ENCODE results near the gene ALG6. TPM values are rescaled to one million over a fixed set of nuclear protein-coding genes. Genes with fewer than 3 reads are reported as not detected.

The ALG6 gene
- total RNA-seq, 1 donor from 2014 or later = 8.4 TPM

DNA sequence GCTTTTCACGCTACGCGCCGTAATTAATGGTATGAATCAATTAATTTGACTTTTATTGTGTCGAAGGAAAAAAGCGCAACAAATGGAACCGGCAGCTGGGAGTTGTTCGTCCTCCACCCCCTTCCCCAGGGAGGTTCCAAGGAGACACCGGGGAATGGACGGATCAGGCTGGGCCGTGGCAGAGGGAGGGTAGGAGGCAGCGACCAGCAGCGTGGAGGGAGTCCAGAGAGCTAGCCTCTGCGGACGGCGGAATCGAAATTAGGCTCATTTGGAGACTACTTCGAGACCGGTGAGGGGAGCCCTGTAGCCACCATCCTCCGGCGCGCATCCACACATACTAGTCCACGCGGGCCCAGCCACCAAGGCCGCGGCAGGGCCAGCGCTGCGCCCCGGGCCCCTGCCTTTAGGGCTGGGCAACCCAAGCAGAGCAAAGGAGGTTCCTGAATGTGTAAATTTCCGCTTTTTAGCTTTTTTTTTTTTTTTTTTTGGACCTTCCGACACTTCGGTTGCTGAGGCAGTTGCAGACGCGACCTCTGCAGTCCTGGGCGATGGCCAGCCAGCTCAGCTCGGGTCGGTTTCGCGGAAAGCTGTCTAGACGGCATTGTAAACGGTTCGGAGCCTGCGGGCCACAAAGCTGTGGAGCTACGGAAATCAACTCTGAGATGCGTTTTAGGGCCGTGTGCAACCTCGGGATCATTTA is 47.3 kb upstream of the ALG6 start:
- TF ChIP-seq, protein P1, sequence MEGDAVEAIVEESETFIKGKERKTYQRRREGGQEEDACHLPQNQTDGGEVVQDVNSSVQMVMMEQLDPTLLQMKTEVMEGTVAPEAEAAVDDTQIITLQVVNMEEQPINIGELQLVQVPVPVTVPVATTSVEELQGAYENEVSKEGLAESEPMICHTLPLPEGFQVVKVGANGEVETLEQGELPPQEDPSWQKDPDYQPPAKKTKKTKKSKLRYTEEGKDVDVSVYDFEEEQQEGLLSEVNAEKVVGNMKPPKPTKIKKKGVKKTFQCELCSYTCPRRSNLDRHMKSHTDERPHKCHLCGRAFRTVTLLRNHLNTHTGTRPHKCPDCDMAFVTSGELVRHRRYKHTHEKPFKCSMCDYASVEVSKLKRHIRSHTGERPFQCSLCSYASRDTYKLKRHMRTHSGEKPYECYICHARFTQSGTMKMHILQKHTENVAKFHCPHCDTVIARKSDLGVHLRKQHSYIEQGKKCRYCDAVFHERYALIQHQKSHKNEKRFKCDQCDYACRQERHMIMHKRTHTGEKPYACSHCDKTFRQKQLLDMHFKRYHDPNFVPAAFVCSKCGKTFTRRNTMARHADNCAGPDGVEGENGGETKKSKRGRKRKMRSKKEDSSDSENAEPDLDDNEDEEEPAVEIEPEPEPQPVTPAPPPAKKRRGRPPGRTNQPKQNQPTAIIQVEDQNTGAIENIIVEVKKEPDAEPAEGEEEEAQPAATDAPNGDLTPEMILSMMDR (IDR thresholded peaks at IDR 0.05; ENCODE audit: partially characterized antibody, unreplicated experiment) = no peak
- no peak overlapping the region for H3K27ac Mint-ChIP-seq (ENCODE audit: unreplicated experiment)
- peaks cover 4% of the 10 kb centered on the region for H3K36me3 Mint-ChIP-seq (ENCODE audit: unreplicated experiment)
- peaks cover 31% of the 10 kb centered on the region for H3K27me3 Mint-ChIP-seq (ENCODE audit: unreplicated experiment)
- H3K9me3 Mint-ChIP-seq (ENCODE audit: unreplicated experiment) = peaks cover 11% of the 10 kb centered on the region
- H3K4me1 Mint-ChIP-seq (ENCODE audit: low read depth, unreplicated experiment) = peaks cover 15% of the 10 kb centered on the region
- H3K4me3 Mint-ChIP-seq (ENCODE audit: unreplicated experiment) = peak overlapping the region; percentile 55
- DNase-seq = peak; percentile 30

DNA sequence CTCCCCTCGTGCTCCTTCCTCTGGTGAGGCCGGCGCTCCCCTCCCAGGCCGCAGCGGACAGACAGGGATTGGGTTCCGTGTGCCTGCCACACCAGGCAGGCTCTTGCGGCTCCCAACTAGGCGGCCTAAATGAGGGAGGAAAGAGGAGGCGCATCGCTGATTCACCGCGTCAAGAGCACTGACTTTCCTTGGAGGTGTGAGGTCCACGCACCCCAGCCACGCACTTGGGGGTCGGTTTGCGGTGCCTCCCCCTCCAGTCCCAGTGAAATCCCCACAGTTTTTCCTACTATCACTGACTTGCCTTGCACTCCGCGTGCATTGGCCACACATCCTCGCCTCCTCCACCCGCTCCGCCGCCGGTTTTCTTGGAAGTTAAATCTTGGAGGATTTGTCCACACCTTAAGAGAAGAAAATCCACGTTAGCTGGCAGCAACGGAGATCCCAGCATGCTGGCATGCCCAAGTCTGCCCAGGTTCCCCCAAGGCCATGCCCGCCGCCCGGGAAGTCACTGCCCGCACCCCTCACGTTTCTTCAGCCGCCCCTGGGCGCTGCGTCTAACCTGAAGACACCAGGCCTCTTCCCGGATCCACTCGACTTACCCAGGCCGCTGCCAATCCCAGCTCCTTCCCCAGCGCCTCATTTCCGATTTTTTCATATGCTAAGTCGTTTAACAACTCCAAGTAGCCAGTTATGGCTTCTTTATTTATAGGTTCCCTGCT is 46.2 kb upstream of the ALG6 start:
- DNase-seq = peak; percentile 26
- H3K4me1 Mint-ChIP-seq (ENCODE audit: low read depth, unreplicated experiment) = peaks cover 15% of the 10 kb centered on the region
- no peak overlapping the region for H3K27ac Mint-ChIP-seq (ENCODE audit: unreplicated experiment)
- H3K4me3 Mint-ChIP-seq (ENCODE audit: unreplicated experiment) = peak overlapping the region; percentile 82
- TF ChIP-seq, protein P1 (IDR thresholded peaks at IDR 0.05; ENCODE audit: partially characterized antibody, unreplicated experiment) = no peak
- H3K36me3 Mint-ChIP-seq (ENCODE audit: unreplicated experiment) = peaks cover 4% of the 10 kb centered on the region
- H3K9me3 Mint-ChIP-seq (ENCODE audit: unreplicated experiment) = peaks cover 10% of the 10 kb centered on the region
- H3K27me3 Mint-ChIP-seq (ENCODE audit: unreplicated experiment) = peaks cover 35% of the 10 kb centered on the region

DNA sequence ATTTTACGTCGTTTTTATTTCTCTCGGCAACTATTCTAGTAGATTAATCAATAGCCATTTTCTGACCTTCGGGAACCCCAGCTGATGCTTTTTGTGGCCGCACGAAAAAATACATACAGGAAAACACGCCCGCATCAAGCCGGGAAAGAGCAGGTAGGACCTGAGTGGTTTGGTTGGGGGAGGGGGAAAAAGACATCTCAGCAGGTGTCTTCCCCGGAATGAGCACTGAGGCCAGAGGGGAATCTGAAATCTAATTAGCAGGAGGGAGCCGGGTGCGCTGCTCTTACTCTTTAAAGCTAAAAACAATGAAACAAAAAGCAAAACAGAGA is 45.7 kb upstream of the ALG6 start:
- DNase-seq = no peak
- H3K4me3 Mint-ChIP-seq (ENCODE audit: unreplicated experiment) = peak overlapping the region; percentile 82
- peaks cover 36% of the 10 kb centered on the region for H3K27me3 Mint-ChIP-seq (ENCODE audit: unreplicated experiment)
- H3K27ac Mint-ChIP-seq (ENCODE audit: unreplicated experiment) = peak overlapping the region; percentile 80
- peaks cover 10% of the 10 kb centered on the region for H3K9me3 Mint-ChIP-seq (ENCODE audit: unreplicated experiment)
- H3K36me3 Mint-ChIP-seq (ENCODE audit: unreplicated experiment) = peaks cover 4% of the 10 kb centered on the region
- TF ChIP-seq, protein P1 (IDR thresholded peaks at IDR 0.05; ENCODE audit: partially characterized antibody, unreplicated experiment) = no peak
- peaks cover 18% of the 10 kb centered on the region for H3K4me1 Mint-ChIP-seq (ENCODE audit: low read depth, unreplicated experiment)

DNA sequence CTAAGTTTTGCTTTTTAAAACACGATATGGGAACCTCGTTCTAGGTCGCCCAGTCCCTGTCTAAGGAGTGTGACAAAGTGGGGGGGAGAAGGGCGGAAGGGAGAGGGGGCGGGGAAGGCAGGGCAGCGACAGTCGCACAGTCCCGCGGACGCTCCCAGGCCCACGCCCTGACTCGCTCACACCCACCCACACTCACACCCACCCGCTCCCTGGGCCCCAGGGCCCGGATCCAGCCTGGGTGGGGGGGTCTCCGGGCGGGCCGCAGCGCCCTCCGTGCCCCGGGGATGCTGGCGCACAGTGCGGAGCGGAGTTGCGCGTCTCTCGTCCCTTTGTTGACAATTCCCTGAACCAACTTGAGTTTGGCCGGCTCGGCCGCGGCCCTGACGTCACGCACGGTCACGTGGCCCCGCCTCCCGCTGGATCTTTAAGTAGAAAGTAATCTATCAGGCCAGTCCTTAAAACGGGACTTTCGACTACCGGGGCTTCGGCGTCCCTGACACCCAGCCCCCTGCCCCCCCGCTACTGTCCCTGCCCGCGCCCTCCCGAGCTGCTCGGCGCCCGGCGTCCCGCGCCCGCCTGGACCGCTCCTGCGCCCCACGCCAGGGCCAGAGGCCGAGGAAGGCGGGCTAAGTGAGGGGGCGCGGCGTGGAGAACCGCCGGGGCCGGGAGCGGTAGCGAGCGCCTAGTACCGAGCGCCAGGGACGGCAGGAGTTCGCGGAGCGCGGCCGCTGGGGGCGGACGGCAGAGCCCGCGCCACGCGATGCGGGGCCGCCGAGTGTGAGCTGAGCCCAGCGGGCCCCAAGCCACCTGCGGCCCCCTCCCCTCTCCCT is 45.1 kb upstream of the ALG6 start, which contains the start of gene FOXD3:
Gene FOXD3 (plus strand): TSS at position 454 of the 830 bp plus-strand sequence. CDS start 492 bp downstream, outside the sequence.
- Mint-ChIP-seq H3K36me3 (ENCODE audit: unreplicated experiment) (peaks cover 4% of the 10 kb centered on the region), H3K4me3 (ENCODE audit: unreplicated experiment) (peak within 1 kb of the TSS; percentile 89), H3K4me1 (ENCODE audit: low read depth, unreplicated experiment) (peaks cover 18% of the 10 kb centered on the region), H3K27me3 (ENCODE audit: unreplicated experiment) (peaks cover 39% of the 10 kb centered on the region), H3K9me3 (ENCODE audit: unreplicated experiment) (peaks cover 10% of the 10 kb centered on the region), H3K27ac (ENCODE audit: unreplicated experiment) (peak within 1 kb of the TSS; percentile 80)
- peak; percentile 79 for DNase-seq
- TF ChIP-seq, protein P1 (IDR thresholded peaks at IDR 0.05; ENCODE audit: partially characterized antibody, unreplicated experiment) = no peak

All from glutamatergic neuron (in vitro differentiated cells).